Loucy (cell line): Measurements from ENCODE around the gene ELAVL1.

Experiments used
- CTCF ChIP-seq: fragments of 200-600 bp; sonication (generic); conservative IDR thresholded peaks from 2 replicates; pipeline ENCODE4 v1.5.1; 2014; ENCODE audit warnings: mild to moderate bottlenecking, antibody characterized with exemption, low read length
- EZH2phosphoT487 ChIP-seq: fragments of 200-600 bp; IDR thresholded peaks from 2 replicates; pipeline ENCODE4 v1.6.1; 2018; ENCODE audit warnings: antibody characterized with exemption, mild to moderate bottlenecking, moderate library complexity, borderline replicate concordance

- TF ChIP-seq CTCF (no peak), EZH2phosphoT487 (no peak)
Observed at GRCh38 chr19:8041531-8041931, 36.1 kb upstream of the ELAVL1 start.
